GM18867 (cell line): Measurements from ENCODE around the gene TSC2.
"Not testable (repeated sequence)": the region's sequence is repeated elsewhere in the genome, so short reads cannot be mapped to it uniquely, and the experiment has no call there.

Experiments
- ATAC-seq: cut with Tn5 transposase; IDR thresholded peaks from one replicate; pipeline ENCODE4 v1.9.1; 2021; ENCODE audit warnings: mild to moderate bottlenecking, moderate library complexity; ENCODE audit not compliant: unreplicated experiment

TSC2 gene

DNA sequence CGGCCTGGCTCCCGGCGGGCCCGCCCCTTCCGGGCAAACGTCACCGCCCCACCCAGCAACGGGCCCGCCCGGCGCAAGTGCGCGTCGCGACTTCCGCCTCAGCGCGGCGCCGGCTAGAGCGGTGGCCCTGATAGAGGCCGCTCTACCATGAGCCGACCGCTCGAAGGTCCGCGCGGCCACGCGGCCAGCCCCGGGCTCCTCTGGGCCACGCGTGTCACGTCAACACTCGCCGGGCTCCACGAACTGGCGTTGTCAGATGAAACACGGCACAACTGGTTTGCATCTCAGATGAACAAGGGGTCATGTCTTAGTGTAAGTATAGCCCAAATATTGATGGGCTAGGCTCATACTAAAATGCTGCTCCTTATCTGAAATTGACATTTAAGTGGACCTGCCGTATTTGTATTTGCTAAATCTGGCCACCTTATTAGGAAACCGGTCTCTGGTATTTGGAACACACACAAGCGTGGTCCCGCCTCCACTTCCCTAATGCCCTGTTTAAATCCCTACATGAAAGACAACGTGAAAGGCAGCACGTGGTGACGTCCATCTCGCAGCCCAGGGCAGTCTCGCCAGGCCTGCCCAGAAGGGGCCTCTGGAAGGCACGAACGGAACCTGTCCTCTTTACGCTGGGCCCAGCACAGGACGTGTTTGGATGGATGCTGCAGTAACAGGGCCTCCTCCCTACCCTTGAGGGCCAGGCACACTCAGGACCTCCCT is 37.8 kb upstream of the TSC2 start, which contains the start of gene ZNF598:
Gene ZNF598 (minus strand): TSS at position 31 of the 720 bp plus-strand sequence.
- peak; percentile 85 for ATAC-seq

DNA sequence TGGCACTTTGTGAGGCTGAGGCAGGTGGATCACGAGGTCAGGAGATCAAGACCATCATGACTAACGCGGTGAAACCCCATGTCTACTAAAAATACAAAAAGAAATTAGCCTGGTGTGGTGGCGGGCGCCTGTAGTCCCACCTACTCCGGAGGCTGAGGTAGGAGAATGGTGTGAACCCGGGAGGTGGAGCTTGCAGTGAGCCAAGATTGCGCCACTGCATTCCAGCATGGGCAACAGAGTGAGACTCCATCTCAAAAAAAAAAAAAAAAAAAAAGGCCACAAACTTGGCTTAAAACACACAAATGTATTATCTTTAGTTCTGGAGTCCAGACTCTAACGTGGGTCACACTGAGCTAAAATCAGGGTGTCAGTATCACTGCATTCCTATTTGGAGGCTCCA is 36.1 kb upstream of the TSC2 start:
- ATAC-seq = not testable (repeated sequence)

DNA sequence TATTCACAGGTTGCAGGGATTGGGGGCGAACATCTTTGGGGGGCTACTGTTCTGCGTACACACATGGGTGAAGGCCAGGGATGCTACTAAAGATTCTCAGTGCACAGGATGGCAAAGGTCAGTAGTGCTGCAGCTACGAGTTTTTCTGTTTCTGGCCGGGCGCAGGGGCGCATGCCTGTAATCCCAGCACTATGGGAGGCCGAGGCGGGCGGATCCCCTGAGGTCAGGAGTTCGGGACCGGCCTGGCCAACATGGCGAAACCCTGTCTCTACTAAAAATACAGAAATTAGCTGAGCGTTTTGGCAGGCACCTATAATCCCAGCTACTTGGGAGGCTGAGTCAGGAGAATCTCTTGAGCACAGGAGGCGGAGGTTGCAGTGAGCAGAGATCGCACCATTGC is 34.3 kb upstream of the TSC2 start:
- ATAC-seq = no peak

DNA sequence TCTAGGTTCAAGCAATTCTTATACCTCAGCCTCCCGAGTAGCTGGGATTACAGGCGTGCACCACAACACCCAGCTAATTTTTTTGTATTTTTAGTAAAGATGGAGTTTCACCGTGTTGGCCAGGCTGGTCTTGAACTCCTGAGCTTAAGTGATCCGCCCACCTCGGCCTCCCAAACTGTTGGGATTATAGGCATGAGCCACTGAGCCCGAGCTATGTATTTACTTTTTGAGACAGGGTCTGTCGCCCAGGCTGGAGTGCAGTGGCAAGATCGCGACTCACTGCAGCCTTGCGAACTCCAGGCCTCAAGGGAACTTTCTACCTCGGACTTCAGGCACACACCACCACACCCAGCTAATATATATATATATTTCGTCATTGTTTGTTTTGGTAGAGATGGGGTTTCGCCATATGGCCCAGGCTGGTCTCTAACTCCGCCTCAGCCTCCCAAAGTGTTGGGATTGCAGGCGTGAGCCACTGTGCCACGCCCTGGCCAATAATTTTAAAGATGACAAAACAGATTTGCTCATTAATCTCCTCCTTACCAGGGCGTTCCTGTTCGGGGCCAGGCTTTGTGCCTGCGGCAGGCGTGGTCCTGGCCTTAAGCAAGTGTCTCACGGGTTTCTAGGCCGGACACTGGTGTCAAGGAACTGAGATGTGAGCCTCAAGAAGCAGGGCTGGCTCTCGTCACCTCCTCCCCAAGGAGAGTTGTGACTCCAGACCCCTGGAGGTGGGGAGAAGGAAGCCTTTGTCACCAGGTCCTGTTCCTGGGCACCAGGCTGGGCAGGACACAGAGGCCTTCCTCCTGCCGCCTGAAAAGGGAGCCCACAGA is 32.5 kb upstream of the TSC2 start:
- no peak for ATAC-seq

DNA sequence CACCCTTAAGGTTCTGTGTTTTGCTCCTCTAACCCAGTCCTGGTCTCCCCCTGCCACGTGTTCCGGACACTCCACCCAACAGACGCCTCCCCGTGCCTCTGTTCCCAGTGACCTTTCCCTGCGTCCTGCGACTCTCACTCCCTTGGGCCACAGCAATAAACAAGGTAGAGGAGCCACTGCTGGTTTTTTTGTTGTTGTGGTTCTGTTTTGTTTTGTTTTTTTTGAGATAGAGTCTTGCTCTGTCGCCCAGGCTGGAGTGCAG is 31.9 kb upstream of the TSC2 start:
- no peak for ATAC-seq

DNA sequence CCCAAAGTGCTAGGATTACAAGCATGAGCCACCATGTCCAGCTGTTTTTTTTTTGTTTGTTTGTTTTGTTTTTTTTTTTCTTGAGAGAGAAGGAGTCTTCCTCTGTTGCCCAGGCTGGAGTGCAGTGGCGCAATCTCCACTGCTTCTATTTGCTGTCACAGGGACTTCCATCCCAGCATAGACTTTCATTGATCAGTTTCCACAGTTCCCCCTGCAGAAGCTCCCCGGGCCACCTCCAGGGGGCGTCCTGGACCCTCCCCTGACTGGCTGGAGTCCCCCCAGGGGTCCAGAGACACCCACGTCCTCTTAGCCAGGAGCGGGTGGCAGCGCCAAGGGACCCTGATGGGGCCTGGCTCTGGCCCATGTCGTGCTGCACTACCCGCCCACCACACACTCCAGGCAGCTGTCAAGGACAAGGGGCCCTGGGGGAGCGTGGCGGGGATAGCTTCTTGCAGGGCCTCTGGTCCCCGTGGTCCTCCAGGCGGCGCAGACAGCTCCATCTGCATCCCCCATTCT is 31.3 kb upstream of the TSC2 start:
- ATAC-seq = no peak

DNA sequence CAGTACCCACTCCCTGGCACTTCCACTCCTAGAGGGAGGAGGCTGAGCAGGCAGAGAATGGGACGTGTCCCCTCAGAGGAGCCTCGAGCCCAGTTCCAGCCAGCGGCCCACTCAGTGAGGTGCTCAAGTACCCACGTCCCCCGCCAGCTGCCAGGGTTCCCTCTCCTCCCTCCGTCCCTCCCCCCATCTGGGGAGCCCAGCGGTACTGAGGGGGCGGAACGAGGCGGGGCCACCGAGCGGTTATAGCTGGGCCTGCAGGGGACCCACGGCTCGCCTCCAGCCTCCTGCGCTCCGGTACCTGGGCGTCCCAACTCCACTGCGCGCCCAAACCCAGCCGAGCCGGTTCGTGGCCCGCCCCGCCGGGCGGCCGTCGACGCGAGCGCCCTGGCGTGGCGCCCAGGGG is 28.3 kb upstream of the TSC2 start, which contains the start of gene NPW:
Gene NPW (plus strand): TSS at position 268 of the 403 bp plus-strand sequence.
- no peak for ATAC-seq

DNA sequence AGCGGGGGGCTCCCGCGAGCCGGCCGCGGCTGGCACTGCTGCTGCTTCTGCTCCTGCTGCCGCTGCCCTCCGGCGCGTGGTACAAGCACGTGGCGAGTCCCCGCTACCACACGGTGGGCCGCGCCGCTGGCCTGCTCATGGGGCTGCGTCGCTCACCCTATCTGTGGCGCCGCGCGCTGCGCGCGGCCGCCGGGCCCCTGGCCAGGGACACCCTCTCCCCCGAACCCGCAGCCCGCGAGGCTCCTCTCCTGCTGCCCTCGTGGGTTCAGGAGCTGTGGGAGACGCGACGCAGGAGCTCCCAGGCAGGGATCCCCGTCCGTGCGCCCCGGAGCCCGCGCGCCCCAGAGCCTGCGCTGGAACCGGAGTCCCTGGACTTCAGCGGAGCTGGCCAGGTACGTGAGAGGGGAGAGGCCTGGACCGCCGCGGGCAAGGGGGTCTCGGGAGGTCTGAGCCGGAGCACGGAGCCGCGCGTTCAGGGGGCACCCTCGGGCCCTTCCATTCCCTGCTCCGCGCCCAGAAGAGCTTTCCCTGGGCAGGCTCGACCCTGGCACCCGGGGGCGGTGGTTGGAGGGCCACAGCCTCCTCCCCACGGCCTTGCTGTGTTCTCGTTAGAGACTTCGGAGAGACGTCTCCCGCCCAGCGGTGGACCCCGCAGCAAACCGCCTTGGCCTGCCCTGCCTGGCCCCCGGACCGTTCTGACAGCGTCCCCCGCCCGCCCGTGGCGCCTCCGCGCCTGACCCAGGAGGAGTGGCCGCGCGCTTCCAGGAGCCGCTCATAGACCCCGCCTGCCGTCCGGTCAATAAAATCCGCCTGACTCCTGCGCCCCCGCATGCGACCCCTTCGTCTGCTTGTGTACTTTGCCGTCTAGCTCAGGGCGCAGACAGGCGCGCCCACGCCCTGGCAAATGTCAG is 27.6 kb upstream of the TSC2 start:
- no peak for ATAC-seq

DNA sequence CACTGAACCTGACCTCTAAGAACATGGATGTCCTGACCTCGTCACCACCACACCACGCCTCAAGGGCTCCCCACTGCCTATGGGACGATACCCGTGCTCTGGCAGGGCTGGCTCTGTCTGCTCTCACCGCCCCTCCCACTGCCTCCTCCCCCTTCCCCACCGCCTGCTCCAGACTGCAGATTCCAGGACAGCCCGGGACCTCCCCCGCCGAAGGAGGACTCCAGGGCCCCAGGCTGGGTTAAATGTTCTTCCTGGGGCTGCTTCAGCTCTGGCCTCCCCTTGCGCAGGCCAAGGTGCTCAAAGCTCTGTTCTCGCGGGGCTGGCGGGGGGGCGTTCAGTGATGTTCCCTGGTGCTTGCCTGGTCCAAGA is 25.1 kb upstream of the TSC2 start:
- peak; percentile 5 for ATAC-seq

DNA sequence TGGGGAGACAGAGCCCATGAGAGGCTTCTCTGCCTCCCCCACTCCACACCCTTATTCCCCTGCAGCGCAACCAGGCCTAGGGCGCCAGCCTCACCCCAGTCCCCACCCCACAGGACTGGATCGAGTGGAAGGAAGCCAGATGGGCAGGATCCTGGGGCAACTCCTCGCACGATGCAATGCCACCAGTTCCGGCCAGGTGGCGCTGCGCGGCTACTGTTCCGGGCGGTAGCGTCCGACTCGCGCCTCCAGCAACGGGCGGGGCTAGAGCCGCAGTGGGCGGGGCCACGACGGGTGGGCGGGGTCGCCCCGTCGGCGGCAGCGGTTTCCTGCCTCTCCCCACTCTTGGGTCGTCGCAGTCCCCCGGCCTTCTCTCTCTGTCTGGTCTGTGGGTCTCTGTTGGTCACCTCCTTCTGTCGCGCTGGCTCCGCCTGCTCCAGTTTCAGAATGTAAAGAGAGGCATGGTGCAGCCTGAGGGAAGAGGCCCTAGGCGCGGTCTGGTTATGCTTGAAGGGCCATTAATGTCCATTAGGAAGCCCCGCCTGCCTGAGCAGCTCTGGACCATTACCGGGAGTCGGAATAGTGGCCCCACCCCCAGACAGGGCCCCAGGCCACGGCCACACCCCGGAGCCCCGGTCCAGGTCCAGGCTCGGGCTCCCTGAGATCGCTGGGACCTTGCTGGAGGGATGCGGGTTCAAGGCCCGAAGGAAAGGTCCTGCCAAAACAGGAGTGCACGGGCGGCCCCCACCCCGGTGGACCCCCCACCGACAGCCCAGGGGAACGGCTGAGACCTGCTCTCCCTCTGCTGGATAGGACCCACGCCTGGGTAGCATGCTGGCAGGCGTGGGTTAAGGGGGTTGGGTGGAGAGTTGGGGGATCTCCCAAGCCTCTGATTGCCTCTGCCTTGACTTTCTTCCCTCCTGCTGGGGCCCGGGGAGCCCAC is 24.4 kb upstream of the TSC2 start:
- peak; percentile 64 for ATAC-seq

DNA sequence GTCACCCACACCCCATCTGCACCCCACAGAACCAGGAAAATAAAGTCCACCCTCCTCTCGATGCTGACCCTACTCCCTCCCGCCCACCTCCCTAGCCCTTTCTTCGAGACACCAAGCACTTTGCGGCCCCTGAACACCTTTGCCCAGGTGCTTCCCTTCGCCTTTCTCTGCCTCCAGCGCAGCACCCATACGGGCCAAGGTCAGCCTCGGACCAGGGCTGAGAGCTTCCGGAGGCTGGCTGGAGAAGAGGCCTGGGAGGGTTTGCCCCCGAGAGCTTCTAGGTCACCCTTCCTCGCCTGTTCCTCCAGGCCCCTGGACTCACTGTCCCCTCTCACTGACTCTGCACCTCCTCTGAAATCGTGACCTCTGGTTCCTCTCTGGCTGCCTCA is 23.8 kb upstream of the TSC2 start:
- ATAC-seq = no peak

DNA sequence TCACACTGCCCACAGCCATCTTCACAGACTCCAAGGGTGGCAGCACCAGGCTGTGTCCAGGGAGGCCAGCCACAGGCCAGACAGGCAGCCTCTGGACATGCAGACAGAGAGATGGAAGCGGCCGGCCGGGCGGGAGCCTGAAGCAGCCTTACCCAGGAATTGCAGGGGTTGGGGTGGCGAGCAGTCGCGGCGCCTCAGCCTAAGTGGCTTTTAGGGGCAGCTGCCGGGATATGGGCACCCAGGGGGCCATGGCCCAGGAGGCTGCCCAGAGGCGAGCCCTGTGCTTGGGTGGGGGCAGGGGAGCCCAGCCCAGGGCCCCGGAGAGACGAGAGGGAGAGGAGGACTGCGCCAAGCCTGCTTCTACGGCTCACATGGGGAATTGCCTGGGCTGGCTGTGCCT is 22.5 kb upstream of the TSC2 start:
- ATAC-seq = no peak

DNA sequence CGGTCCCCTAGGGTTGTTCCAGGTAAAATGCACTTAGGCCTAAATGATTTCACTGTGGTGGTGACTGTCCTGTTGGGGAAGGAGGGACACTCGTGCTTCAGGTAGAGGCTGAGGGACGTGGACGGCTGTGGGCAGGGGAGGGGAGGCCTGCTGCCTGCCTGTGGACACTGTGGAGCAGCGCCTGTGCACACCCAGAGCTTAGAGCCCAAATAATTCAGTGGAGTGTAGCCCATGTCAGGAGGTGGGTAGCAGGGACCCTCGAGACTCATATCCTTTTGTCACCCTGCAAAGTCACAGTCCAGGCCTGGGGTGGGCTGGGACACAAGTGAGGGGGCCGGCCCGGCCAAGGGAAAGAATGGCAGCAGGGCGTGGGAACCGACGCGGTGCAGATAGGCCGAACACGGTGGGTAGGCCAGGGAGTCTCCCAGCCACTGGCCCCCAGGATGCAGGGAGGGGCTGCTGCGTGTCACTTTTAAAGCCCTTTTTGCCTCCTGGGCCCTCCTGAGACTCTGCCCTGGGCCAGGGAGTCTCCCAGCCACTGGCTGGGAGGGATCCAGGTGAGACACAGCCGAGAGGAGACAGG is 21.8 kb upstream of the TSC2 start:
- ATAC-seq = no peak

DNA sequence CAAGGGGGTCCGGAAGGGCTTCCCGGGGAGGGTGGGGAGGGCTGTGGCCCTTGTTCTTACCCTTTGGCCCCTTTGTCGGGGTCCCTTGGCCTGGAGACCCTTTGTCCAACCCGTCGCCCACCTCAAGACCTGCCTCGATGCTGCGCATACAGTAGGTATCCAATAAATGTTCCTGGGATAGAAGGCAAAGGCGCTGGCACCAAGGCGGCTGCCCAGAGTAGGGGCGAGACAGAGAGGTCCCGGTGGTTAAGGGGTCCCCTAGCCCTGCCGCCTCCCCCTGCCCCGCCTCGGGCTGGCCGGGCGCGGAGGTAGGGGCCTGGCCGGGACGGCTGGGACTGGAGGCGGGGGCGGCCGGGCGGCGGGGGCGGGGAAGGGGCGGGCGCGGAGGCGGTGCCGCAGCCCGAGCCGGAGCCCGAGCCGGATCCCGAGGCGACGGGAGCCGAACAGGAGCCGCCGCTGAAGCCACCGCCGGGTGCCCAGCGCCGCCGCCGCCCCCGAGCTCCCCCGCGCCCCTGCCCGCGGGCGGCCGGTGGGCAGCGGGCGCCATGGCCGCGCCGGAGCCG is 21.2 kb upstream of the TSC2 start, which contains the start of gene NHERF2:
Gene NHERF2 (plus strand): TSS at position 442 of the 563 bp plus-strand sequence. CDS start 104 bp downstream, at position 546.
- ATAC-seq = no peak

DNA sequence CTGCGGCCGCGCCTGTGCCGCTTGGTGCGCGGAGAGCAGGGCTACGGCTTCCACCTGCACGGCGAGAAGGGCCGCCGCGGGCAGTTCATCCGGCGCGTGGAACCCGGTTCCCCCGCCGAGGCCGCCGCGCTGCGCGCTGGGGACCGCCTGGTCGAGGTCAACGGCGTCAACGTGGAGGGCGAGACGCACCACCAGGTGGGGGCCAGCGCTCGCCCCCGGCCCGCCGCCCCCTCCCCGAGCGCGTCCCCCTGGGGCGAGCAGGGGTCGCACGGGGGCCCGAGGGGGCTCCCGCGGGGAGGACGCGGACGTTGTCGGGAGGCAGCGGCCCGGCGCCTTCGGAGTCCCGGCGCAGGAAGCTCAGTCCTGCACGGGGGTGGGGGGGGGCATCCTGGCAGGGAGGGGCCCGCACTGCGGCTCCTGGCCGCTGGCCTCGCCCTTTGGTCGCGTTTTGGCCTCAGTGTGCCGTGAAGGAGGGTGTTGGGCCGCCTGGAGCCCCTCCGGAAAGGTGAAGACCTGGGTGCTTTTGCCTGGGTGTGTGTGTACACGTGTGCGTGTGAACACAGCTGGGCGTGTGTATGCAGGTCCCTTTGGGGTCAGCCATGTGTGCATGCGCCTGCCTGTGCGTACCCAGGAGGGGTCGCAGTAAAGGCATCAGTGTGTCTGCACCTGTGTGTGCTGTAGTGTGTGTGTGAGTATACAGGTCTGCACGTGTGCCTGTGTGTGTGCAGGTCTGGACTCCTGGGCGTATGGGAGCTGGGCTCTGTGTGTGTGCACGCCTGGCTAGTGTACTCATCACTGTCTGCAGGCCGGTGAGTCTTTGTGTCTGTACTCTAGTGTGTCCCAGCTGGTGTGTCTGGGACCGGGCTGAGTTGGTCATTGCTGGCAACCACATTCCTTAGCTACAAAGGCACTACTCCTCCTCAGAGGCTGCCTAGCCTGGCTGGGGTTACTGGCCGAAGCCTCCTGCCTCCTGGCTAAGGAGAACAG is 20.5 kb upstream of the TSC2 start:
- no peak for ATAC-seq

DNA sequence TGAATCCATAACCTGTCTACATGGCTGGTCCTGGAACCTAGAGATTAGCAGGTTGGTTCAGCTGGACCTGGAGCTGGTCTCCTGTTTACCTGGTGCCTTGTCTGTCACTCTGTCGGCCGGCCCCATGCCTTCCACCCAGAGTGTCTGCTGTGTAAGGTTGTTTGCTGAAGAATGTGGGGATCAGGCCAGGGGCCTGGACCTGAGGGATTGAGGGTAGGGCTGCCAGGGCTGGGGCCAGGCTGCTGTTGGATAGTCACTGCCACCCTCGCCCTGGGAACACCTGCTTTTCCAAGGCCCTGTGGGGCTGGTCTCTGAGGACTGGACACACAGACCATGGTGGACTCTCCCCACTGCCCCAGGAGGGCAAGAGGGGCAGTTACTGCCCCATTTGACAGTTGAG is 19.6 kb upstream of the TSC2 start:
- no peak for ATAC-seq

DNA sequence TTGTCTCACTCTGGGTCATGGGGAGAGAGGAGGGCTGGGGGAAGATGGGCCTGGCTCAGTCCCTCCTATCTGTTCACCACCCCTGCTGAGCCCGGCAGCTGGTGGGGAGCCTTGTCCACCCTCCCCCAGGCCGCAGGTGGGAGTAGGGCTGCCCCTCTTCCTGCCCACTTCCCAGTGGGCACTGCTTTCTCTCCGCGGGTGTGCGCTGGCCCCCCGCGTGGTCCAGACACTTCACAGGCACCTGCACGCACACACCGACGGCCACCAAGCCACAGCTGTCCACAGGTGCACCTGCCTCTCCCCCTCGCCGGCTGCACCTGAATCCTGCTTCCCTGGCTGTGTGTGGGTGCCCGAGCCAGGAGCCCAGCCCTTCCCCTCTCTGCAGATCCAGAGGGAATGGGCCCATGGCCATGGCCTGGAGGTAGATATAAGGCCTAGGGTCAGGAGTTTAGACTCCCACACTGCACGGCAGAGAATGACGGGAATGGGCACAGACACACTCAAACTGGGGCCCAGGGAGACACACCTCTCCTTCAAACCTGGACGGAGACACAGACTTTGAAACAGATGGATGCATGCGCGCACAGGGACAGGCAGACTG is 19.1 kb upstream of the TSC2 start:
- ATAC-seq = no peak

DNA sequence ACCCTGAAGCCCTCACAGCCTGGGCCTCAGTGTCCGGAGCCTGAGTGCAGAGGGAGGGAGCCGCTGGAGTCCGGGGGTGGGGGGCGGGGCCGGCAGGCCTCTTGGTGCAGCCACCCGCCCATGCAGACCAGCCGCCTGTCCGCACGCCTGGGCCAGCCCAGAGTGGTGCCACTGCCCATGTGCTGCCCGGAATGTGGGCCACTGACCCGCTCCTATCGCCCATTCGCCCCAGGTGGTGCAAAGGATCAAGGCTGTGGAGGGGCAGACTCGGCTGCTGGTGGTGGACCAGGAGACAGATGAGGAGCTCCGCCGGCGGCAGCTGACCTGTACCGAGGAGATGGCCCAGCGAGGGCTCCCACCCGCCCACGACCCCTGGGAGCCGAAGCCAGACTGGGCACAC is 18.4 kb upstream of the TSC2 start:
- no peak for ATAC-seq
